NOMO-1 treated with DMSO at 0.1 percent for 48 hours (cell line): ENCODE data around the gene CACNG6.
"Not testable (repeated sequence)": the region's sequence is repeated elsewhere in the genome, so short reads cannot be mapped to it uniquely, and the experiment has no call there.

Source experiments
- DNase-seq: peaks from one replicate; lab custom pipeline; 2025; ENCODE audit not compliant: unreplicated experiment; lab: John Stamatoyannopoulos, UW

CACNG6 gene

DNA sequence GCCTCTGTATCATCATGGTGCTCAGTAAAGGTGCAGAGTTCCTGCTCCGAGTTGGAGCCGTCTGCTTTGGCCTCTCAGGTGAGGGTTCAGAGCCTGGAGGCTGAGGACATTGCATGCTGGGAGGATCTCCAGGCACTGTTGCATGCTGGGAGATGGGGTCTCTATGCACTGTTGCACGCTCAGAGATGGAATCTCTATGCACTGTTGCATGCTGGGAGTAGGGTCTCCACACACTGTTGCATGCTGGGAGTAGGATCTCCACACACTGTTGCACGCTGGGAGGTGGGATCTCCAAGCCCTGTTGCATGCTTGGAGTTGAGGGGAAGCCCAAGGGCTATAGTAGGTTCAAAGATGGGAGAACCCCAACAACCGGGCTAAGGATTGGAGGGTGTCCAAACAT, 8.3 kb downstream of the CACNG6 start:
- no peak for DNase-seq

DNA sequence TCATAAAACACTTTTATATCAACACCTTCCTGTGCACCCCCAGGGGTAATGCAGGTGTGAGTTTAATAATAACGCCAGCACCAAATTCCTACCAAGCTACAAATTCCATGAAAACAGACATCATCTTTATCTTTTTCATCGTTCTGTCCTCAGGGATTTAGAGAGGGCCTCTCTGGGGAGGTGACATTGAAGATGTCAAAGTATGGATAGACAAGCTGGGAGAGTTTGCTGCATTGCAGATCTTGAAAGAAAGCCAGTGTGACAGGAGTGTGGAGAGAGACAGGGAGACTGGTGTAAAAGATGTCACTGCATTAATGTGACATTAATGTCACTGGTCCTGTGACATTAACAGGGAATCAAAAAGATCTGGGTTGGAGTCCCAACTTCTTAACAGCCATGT, 10.1 kb downstream of the CACNG6 start:
- no peak for DNase-seq

DNA sequence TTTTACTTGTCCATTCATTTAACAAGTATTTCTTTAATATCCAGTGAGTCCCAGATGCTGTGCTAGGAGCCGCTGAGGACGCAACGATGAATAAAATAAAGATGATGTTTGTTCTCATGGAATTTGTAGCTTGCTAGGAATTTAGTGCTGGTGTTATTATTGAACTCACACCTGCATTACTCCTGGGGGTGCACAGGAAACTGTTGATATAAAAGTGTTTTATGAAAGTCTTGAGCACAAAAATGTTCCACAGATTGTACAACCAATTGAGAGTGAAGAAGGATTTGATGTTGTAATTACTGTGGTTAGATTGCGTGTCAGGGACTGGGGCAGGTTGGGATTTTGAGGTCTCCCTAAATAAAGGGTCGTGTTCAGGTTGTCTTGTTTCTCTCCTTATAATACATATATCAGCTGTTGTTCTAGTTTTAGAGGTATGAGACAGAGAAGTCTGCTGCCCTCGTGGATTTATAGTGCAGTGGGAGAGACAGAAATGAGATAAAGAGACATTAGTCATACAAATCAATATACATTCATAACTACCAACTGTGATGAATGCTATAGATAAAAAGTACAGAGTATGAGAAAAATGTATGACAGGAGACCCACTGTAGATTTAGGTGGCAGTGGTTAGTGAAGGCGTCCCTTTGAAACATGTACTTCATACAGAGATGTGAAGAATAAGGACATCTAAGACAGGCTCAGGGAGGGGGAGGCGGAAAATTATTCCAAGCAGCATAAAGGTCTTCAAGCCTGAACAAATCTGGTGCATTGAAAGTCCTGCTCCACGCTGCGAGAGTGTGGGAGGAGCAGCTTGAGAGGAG, 11.3 kb downstream of the CACNG6 start:
- peak; percentile 20 for DNase-seq

DNA sequence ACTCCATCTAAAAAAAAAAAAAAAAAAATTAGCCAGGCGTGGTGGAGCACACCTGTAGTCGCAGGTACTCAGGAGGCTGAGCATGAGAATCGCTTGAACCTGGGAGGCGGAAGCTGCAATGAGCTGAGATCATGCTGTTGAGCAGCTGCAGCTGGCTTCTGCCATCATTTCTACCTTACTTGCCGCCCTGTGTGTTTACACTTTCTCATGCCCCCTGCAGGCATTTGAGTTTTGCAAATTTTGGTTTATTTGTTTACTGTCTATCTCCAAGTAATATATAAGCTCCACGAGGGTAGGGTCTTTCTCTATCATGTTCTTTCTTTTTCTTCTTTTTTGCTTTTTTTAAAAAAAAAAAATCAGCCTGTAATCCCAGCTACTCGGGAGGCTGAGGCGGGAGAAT, 18.0 kb downstream of the CACNG6 start:
- DNase-seq: no peak

DNA sequence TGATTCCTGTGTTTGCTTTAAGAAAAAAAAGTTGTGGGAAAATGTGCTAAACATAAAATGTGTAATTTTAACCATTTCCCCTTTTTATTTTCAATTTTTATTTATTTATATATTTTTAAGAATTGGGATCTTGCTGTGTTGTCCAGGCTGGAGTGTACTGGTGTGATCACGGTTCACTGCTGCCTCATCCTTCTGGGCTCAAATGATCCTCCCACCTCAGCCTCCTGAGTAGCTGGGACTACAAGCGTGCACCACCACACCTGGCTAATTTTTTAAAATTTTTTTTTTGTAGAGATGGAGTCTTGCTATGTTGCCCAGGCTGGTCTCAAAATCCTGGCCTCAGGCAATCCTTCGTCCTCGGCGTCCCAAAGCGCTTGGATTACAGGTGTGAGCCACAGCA, 19.0 kb downstream of the CACNG6 start:
- DNase-seq: no peak

DNA sequence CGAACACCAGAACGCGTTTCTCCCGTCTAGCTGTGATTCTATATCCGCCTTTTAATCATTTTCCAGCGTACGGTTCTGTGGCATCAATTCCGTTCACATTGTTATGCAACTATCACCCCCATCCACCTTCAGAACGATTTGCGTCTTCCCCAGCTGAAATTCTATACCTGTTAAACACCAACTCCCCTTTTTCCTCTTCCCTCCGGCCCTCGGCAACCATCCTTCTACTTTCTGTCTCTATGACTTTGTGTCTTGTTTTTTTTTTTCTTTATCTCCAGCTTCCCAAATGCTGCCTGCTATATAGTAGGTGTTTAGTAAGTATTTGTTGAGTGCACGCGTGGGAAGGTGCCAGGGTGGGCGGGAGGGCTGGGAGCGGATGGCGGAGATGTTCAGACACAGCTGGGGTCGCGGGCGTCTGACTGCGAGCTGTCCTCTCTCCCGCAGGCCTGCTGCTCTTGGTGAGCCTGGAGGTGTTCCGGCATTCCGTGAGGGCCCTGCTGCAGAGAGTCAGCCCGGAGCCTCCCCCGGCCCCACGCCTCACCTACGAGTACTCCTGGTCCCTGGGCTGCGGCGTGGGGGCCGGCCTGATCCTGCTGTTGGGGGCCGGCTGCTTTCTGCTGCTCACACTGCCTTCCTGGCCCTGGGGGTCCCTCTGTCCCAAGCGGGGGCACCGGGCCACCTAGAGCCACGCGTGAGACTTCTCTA, 20.2 kb downstream of the CACNG6 start:
- no peak for DNase-seq

DNA sequence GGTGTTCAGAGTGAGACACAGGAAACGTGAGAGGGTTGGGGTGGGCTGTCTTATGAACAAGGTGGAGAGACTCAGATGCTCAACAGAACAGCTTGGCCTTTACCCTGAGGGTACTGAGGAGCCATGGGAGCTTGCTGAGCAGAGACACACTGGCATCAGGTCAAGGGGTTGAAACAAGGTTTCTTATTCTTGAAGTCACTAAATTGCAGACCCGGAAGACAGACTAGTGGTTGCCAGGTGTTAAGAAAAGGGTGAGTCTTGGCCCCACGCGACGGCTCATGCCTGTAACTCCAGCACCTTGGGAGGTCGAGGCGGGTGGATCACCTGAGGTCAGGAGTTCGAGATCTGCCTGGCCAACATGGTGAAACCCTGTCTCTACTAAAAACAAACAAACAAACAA, 22.4 kb downstream of the CACNG6 start:
- no peak for DNase-seq

DNA sequence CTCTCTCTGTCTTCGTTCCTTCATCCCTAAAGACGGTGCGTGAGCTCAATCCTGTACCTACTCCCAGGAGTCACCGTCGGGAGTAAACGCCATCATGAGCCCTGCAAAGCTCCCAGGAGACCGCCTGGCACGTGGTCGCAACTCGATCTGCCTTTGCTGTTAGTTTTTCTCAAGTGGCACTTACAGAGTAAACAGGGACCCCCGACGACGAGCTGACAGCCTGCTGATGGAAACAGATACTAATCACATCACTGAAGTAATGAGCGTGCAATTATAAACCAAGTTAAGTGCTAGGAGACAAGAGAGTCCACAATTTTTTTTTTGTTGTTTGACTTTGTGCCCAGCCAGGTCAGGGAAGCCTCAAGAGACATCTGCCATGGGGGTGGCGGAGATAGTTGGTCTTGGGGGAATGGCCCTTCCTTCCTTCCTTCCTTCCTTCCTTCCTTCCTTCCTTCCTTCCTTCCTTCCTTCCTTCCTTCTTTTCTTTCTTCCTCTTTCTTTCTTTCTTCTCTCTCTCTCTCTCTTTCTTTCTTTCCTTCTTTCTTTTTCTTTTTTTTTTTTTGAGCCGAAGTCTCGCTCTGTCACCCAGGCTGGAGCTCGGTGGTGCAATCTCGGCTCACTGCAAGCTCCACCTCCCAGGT, 23.6 kb downstream of the CACNG6 start:
- no peak for DNase-seq

DNA sequence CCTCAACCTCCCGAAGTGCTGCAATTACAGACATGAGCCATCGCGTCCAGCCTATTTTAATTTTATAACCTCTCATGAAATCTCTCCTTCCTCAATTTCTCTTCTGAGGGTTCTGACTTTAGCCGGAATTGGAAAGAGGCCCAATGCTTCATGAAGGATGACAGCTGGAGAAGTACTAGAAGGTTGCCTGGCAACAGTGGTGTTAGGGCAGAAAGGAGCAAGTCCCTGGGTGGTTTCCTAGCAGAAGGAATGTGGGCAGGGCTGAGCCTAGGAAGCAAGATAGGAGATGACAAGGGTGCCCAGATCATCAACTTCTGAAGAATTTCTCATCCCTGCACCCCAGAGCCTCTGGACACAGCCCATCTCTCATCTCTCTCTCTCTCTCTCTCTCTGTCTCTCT, 25.8 kb downstream of the CACNG6 start:
- peak; percentile 54 for DNase-seq

DNA sequence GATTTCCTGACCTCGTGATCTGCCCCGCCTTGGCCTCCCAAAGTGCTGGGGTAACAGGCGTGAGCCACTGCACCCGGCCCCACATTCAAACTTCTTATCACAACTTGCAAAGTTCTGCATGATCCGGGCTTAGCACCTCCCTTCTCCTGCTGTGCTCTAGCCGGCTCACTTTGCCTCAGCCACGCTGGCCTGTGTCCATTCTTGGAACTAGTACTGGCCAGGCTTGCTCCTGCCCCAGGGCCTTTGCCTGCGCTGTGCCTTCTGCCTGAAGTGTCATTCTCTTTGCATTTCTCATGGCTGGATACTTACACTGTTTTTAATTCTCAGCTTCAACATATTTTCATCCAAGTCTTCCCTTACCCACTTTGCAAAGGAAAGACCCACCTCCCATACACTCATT, 29.9 kb downstream of the CACNG6 start:
- no peak for DNase-seq

DNA sequence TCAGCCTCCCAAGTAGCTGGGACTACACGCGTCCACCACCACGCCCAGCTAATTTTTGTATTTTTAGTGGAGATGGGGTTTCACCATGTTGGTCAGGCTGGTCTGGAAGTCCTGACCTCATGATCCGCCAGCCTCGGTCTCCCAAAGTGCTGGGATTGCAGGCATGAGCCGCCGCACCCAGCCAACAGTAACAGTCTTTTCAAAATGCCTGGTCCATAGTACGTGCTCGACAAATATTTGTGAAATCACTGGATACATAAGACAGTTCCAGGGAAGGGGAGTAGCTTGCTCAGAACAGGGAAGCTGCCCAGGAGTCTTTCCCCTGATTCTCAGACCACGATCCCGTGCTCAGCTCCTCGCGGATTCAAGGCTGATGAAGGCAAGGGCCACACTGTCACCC, 30.5 kb downstream of the CACNG6 start:
- no peak for DNase-seq

DNA sequence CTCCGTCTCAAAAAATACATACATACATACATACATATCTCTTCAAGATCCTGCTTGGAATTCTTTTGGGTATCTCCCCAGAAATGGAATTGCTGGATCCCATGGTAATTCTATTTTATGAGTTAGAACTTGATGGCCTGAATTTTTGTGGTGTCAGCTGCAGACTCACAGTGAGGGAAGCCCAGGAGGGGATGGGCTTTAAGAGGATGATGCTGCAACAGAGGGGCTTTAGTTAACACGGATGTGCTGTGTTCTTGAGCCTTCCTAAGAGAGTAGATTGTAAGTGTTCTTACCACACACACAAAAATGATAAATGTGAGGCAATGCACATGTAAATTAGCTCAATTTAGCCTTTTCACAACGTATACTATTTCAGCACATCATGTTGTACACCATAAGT, 31.8 kb downstream of the CACNG6 start:
- peak; percentile 69 for DNase-seq

DNA sequence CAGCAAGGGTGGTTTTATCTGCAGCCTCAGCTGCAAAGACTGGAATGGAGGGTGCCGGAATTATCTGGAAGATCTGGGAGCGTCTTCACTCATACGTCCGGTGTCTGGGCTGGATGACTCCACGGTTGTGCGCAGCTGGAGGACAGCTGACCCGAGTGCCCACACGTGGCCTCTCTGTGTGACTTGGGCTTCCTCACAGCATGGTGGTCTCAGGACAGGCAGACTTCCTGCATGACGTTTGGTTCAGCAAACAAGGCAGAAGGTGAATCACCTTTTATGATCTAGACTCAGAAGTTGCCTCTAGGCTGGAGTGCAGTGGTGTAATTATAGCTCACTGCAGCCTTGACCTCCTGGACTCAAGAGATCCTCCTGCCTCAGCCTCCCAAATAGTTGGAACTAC, 33.2 kb downstream of the CACNG6 start:
- no peak for DNase-seq

DNA sequence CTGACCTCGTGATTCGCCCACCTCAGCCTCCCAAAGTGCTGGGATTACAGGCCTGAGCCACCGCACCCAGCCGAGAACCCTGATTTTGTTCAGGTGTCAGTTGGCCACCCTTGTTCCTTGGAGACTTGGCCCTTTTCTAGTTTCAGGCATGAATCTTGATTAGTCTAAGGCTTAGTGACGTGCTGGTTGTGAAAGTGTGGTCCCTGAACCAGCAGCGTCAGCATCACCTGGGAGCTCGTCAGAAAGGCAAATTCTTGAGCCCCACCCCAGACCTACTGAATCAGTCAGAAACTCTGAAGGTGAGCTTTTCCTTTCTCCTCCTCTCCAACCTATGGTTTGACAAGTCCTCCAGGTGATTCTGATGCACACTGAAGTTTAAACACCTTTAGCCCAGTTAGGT, 35.2 kb downstream of the CACNG6 start:
- no peak for DNase-seq

DNA sequence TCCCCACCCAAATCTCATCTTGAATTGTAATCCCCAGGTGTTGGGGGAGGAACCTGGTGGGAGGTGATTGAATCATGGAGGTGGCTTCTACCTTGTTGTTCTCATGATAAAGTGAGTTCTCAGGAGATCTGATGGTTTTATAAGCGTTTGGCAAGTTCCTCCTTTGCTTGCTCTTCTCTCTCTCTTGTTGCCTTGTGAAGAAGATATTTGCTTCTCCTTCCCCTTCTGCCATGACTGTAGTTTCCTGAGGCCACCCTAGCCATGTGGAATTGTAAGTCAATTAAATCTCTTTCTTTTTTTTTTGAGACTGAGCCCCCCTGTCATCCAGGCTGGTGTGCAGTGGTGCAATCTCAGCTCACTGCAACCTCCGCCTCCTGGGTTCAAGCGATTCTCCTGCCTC, 37.9 kb downstream of the CACNG6 start:
- peak; percentile 70 for DNase-seq

DNA sequence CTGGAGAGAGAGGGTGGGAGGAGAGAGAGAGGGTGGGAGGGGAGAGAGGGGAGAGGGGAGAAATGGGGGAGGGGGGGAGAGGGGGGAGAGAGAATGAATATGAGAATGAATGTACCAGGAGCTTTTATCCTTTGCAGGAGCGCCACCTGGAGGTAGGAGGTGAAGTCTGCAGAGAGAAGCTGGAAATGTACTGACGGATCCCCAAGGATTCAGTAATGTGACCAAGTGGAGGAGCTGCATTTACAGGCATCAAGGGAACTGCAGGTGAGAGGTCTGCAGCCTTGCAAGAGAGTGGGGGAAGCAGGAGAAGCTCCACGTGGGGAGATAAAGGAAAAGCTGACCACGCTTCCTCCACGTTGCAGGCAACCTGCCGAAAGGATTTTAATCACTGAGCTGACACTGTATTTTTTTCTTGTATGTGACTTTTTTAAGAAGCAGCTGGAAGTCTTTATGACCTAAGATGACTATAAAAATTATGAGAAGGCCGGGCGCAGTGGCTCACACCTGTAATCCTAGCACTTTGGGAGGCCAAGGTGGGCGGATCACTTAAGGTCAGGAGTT, 38.6 kb downstream of the CACNG6 start:
- peak; percentile 42 for DNase-seq

DNA sequence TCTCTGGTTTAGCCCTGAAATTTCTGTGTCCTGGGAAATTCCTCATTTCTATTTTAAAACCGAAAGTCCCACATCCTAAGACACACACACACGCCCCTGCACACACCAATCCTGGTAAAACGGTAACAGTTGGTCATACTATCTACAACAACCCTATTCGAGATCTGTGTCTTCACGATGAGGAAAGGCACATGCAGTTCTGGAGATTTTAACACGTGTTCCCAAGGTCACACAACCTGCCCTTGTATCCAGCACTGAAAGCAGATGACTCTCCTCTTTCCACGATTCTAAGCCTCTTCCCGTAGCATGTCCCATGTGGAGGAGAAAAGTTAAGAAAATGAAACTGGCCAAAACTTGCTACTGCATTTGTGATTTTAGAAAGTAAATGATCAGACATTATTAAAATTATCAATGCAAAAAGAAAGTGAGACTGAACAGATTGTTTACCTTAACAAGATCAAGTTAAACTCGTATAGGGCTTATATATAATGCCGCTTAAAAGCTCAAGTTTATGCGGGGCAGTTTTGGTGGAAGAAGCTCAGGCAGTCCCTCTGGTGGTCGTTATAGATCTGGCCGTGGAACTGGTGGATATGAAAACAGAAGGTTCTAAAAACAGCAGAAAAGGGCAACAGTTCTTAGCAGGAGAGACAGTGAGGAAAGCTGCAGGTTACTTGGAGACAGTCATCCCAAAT, 39.6 kb downstream of the CACNG6 start:
- peak; percentile 54 for DNase-seq

DNA sequence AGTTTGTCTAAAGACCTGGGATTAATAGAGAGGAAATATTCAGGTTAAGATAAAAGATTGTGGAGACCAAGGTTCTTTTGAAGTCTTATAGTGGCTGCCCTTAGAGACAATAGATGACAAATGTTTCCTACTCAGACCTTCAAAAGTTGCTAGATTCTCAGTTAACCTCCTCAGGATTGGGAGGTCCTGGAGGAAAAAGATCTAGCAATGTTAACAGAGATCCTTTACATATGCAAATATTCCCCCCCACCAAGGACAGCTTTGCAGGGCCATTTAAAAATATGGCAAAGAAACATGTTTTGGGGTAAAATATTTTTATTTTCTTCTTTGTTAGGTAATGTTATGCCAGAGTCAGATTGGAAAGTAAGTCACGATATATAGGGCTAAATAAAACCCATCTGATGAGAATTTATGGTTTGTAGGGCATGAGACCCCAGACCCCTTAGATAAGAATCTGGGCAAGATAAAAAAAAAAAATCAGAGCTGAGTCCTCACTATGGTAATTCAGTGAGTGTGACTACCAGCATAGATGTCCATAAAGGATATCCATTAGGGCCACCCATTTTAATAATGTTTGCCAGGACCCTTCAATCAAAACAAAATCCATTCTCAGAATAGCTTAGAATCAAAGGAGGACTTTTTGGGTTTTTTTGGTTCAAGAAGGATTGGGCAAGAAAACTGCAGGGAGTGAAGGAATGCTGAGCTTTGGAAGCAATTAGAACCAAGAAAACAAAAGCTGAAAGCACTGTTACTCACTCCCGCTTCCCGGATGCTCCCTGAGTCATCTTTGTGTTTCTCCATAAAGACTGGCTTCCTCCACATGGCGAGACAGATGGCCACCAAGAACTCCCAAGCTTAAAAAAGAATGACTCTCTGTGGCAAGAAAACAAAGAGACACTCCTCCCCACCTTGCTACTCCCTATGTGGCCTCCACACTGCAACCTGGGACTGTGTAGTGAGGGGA, 44.1 kb downstream of the CACNG6 start:
- DNase-seq: no peak

DNA sequence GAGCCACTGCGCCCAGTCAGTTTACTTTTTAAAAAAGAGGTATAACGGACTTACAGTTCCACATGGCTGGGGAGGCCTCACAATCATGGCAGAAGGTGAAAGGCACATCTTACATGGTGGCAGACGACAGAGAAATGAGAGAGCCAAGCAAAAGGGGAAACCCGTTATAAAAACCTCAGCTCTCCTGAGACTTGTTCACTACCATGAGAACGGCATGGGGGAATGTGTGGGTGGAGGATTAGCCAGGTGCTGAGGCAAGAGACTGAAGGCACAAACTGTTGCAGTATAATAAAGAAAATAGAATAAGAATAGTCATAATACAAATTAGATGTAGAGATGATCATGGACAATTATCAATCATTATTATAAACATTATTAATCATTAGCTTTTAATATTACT, 45.1 kb downstream of the CACNG6 start:
- DNase-seq: not testable (repeated sequence)

DNA sequence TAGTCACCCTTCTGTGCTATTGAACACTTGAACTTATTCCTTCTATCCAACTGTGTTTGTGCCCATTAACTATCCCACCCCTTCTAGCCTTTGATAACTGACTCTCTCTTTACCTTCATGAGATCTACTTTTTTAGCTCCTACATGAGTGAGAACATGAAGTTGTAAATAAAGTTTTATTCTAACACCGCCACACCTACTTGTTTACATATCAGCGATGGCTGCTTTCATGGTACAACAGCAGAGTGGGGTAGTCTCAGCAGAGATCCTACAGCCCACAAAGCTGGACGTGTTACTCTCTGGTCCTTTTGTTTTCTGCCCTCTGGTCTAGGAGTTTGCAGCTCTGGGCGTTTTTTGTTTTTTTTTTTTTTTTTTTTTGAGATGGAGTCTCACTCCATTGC, 48.6 kb downstream of the CACNG6 start:
- DNase-seq: no peak
